ENCODE data around the gene HBQ1.

HBQ1 gene

GRCh38 chr16:142405-142967, 37.8 kb upstream of the HBQ1 start:
- in situ Hi-C loops (cut with HindIII; ENCODE audit: low sequenced_read_pairs), result no loop called here
- no peak for TF ChIP-seq CTCF (IDR thresholded peaks at IDR 0.05; ENCODE audit: low read depth, low read length, missing control alignments)
- no peak overlapping the region for H3K4me3 ChIP-seq (ENCODE audit: low read depth, low read length)
- DNase-seq (ENCODE audit: low read depth), result no peak

GRCh38 chr16:143047-143446, 37.2 kb upstream of the HBQ1 start:
- in situ Hi-C loops (cut with HindIII; ENCODE audit: low sequenced_read_pairs), result no loop called here
- no peak for TF ChIP-seq CTCF (IDR thresholded peaks at IDR 0.05; ENCODE audit: low read depth, low read length, missing control alignments)
- H3K4me3 ChIP-seq (ENCODE audit: low read depth, low read length), result no peak overlapping the region
- no peak for DNase-seq (ENCODE audit: low read depth)

GRCh38 chr16:143456-143855, 36.8 kb upstream of the HBQ1 start:
- no peak for DNase-seq (ENCODE audit: low read depth)
- in situ Hi-C loops (cut with HindIII; ENCODE audit: low sequenced_read_pairs), result no loop called here
- H3K4me3 ChIP-seq (ENCODE audit: low read depth, low read length), result no peak overlapping the region
- TF ChIP-seq CTCF (IDR thresholded peaks at IDR 0.05; ENCODE audit: low read depth, low read length, missing control alignments), result no peak

GRCh38 chr16:144797-145252, 35.4 kb upstream of the HBQ1 start:
- H3K4me3 ChIP-seq (ENCODE audit: low read depth, low read length), result no peak overlapping the region
- in situ Hi-C loops (cut with HindIII; ENCODE audit: low sequenced_read_pairs), result no loop called here
- TF ChIP-seq CTCF (IDR thresholded peaks at IDR 0.05; ENCODE audit: low read depth, low read length, missing control alignments), result no peak

GRCh38 chr16:146646-147045, 33.6 kb upstream of the HBQ1 start:
- in situ Hi-C loops (cut with HindIII; ENCODE audit: low sequenced_read_pairs), result no loop called here
- TF ChIP-seq CTCF (IDR thresholded peaks at IDR 0.05; ENCODE audit: low read depth, low read length, missing control alignments), result no peak
- no peak for DNase-seq (ENCODE audit: low read depth)
- no peak overlapping the region for H3K4me3 ChIP-seq (ENCODE audit: low read depth, low read length)

More at GRCh38 chr16:144797-145252, 35.4 kb upstream of the HBQ1 start:
- DNase-seq (ENCODE audit: low read depth), result no peak

GRCh38 chr16:149024-149660, 31.1 kb upstream of the HBQ1 start:
- no peak overlapping the region for H3K4me3 ChIP-seq (ENCODE audit: low read depth, low read length)
- no peak for TF ChIP-seq CTCF (IDR thresholded peaks at IDR 0.05; ENCODE audit: low read depth, low read length, missing control alignments)
- in situ Hi-C loops (cut with HindIII; ENCODE audit: low sequenced_read_pairs), result no loop called here
- no peak for DNase-seq (ENCODE audit: low read depth)
